ENCODE measurements around the gene DMAC2L. TPM values are rescaled to one million over a fixed set of nuclear protein-coding genes. Genes with fewer than 3 reads are reported as not detected.
"Not testable (repeated sequence)": the region's sequence is repeated elsewhere in the genome, so short reads cannot be mapped to it uniquely, and the experiment has no call there.

DMAC2L gene
- total and polyA plus RNA-seq, 10 of the 15 experiments (the other 5 are each of a cell fraction or from before 2014, with no cell fraction given), result 9.5 to 76.3 (median 28.2) TPM

- H4K20me1 ChIP-seq (ENCODE audit: control insufficient read depth, insufficient read depth); BruUV-seq (replicated peaks); H3K4me2 ChIP-seq (ENCODE audit: control insufficient read depth, insufficient read depth); FAIRE-seq; H3K9me3 ChIP-seq (replicated peaks; ENCODE audit: control insufficient read depth, insufficient read depth, low read length); H3K27me3 ChIP-seq (replicated peaks in 1 of 2; ENCODE audit: control insufficient read depth in 2 of 2, insufficient read depth in 2 of 2, low read length in 1 of 2); ATAC-seq; in situ Hi-C loops (cut with MboI); DNase-seq (ENCODE audit: low read depth, low spot score); H3K79me2 ChIP-seq (ENCODE audit: control insufficient read depth, insufficient read depth, low read length); H3K4me3 ChIP-seq; intact Hi-C loops (cut with micrococcal nuclease; ENCODE audit: unreplicated experiment); H3K27ac ChIP-seq (ENCODE audit: control insufficient read depth, insufficient read depth); H3K9ac ChIP-seq (ENCODE audit: control insufficient read depth, insufficient read depth, low read length); H2AFZ ChIP-seq (ENCODE audit: control insufficient read depth, low read depth, low read length); H3K4me1 ChIP-seq (ENCODE audit: control insufficient read depth, insufficient read depth, low read length); H3K36me3 ChIP-seq (ENCODE audit: control insufficient read depth in 2 of 2, insufficient read depth in 2 of 2, low read length in 1 of 2): not testable (repeated sequence)
- RAD21 ChIA-PET (ENCODE audit: unreplicated experiment), result interaction anchor here (1.6 kb wide), 1 partner anchor 13 kb away, joined by 6 read pairs; no protein-coding TSS in a partner anchor
- POLR2A ChIA-PET, result interaction anchor here (1.9 kb wide), 1 partner anchor 11 kb away, joined by 4 read pairs; no protein-coding TSS in a partner anchor
- SMC1A ChIA-PET (ENCODE audit: uncharacterized antibody, unreplicated experiment), result interaction anchor here (0.7 to 2.2 kb wide), 5 partner anchors 8 to 99 kb away, joined by 3 to 10 read pairs (median 4); no protein-coding TSS in a partner anchor
- 99% methylated on average over 3 of the region's 3 CpGs for WGBS (ENCODE audit: insufficient coverage, insufficient replicate concordance, low lambda C conversion rate, missing lambda C conversion rate)
- CTCF ChIA-PET, result interaction anchor here (0.6 to 2.2 kb wide), 5 partner anchors 8 to 504 kb away, joined by 3 to 6 read pairs (median 4); no protein-coding TSS in a partner anchor
Observed at GRCh38 chr14:50356283-50356682, 44.2 kb downstream of the DMAC2L start.

GRCh38 chr14:50357124-50357523, 45.0 kb downstream of the DMAC2L start:
- no peak for TF ChIP-seq RBBP5 (conservative IDR thresholded peaks at IDR 0.05)
- Histone ChIP-seq H3K9me3 (replicated peaks; ENCODE audit: control insufficient read depth, insufficient read depth, low read length) (no peaks in the 10 kb centered on the region; the same call in 2 of the 3 replicates), H3K79me2 (ENCODE audit: control insufficient read depth, insufficient read depth, low read length) (no peaks in the 10 kb centered on the region), H3K36me3 (ENCODE audit: control insufficient read depth in 2 of 2, insufficient read depth in 2 of 2, low read length in 1 of 2) (peaks cover 0 to 4% of the 10 kb centered on the region in 2 experiments; a peak in 2 of 4 replicates), H2AFZ (ENCODE audit: control insufficient read depth, low read depth, low read length) (no peak overlapping the region), H3K9ac (ENCODE audit: control insufficient read depth, insufficient read depth, low read length) (no peak overlapping the region), H3K27ac (ENCODE audit: control insufficient read depth, insufficient read depth) (no peak overlapping the region), H3K4me3 (no peak overlapping the region), H3K4me2 (ENCODE audit: control insufficient read depth, insufficient read depth) (no peak overlapping the region), H3K4me1 (ENCODE audit: control insufficient read depth, insufficient read depth, low read length) (no peaks in the 10 kb centered on the region), H4K20me1 (ENCODE audit: control insufficient read depth, insufficient read depth) (no peaks in the 10 kb centered on the region), H3K27me3 (replicated peaks in 1 of 2; ENCODE audit: control insufficient read depth in 2 of 2, insufficient read depth in 2 of 2, low read length in 1 of 2) (no peaks in the 10 kb centered on the region)
- ATAC-seq (no peak), FAIRE-seq (no peak), DNase-seq (ENCODE audit: low read depth, low spot score) (no peak)
- 70% methylated on average over 6 of the region's 6 CpGs for WGBS (ENCODE audit: insufficient coverage, insufficient replicate concordance, low lambda C conversion rate, missing lambda C conversion rate)
- ChIA-PET POLR2A (interaction anchor here (1.2 to 1.9 kb wide), 2 partner anchors 12 to 38 kb away, joined by 3 to 4 read pairs; no protein-coding TSS in a partner anchor), CTCF (interaction anchor here (1.0 to 2.2 kb wide), 3 partner anchors 9 to 36 kb away, joined by 3 to 6 read pairs (median 6); no protein-coding TSS in a partner anchor), SMC1A (ENCODE audit: uncharacterized antibody, unreplicated experiment) (interaction anchor here (1.0 to 1.5 kb wide), 3 partner anchors 9 to 12 kb away, joined by 3 read pairs; no protein-coding TSS in a partner anchor), RAD21 (ENCODE audit: unreplicated experiment) (no interaction called here)
- intact Hi-C loops (cut with micrococcal nuclease; ENCODE audit: unreplicated experiment), result no loop called here
- in situ Hi-C loops (cut with MboI), result no loop called here
- no TSS peak for BruUV-seq (replicated peaks)
